ENCODE measurements around the gene TUBB4A. TPM values are rescaled to one million over a fixed set of nuclear protein-coding genes. Genes with fewer than 3 reads are reported as not detected.

The TUBB4A gene
- total and polyA plus RNA-seq, 2 of the 8 experiments (the other 6 are each of a cell fraction or from before 2014, with no cell fraction given): 16.8 to 30.4 TPM

DNA sequence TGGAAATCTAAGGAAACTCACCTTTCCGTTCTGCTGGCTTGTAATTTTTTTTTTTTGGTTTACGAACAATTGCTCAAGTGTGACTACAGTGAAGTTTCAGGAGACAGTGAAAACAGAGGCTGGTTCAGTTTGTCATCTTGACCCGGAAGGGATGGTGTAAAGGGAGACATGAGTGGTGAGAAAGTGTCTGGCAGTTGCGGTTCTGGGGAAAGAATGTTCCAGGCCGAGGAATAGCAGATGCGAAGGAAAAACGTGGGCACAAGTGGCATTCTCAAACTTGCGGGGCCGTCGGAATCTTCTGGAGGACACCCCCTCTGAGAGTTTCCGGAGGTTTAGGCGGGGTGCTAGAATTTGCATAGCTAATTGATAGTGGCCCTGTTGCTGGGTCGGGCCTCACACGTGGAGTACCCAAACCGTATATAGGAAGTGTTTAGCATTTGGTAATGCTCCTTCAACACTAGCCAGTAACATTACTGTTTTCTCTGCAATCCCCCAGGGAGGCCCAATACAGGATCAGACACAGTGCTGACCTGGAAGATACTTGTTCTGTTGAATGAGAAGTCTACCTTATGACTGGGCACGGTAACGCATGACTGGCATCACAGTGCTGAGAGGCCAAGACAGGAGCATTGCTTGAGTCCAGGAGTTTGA lies 25.9 kb upstream of the TUBB4A start (continued):
- TF ChIP-seq NRF1 (IDR thresholded peaks at IDR 0.05; ENCODE audit: low read depth, low read length): no peak
- TF ChIP-seq POLR2A (IDR thresholded peaks at IDR 0.05; ENCODE audit: control extremely low read depth in 1 of 2, low read depth in 2 of 2, low read length in 2 of 2): no peak
- TF ChIP-seq NANOG (IDR thresholded peaks at IDR 0.05; ENCODE audit: insufficient read depth, low read depth, low read length, poor library complexity, severe bottlenecking): no peak
- TF ChIP-seq, protein P1, sequence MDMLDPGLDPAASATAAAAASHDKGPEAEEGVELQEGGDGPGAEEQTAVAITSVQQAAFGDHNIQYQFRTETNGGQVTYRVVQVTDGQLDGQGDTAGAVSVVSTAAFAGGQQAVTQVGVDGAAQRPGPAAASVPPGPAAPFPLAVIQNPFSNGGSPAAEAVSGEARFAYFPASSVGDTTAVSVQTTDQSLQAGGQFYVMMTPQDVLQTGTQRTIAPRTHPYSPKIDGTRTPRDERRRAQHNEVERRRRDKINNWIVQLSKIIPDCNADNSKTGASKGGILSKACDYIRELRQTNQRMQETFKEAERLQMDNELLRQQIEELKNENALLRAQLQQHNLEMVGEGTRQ (IDR thresholded peaks at IDR 0.05; ENCODE audit: low read length): no peak
- TF ChIP-seq EP300 (IDR thresholded peaks at IDR 0.05; ENCODE audit: borderline replicate concordance in 1 of 2, low read depth in 2 of 2, low read length in 2 of 2): no peak
- TF ChIP-seq CREB1 (IDR thresholded peaks at IDR 0.05): no peak
- TF ChIP-seq, protein P2, sequence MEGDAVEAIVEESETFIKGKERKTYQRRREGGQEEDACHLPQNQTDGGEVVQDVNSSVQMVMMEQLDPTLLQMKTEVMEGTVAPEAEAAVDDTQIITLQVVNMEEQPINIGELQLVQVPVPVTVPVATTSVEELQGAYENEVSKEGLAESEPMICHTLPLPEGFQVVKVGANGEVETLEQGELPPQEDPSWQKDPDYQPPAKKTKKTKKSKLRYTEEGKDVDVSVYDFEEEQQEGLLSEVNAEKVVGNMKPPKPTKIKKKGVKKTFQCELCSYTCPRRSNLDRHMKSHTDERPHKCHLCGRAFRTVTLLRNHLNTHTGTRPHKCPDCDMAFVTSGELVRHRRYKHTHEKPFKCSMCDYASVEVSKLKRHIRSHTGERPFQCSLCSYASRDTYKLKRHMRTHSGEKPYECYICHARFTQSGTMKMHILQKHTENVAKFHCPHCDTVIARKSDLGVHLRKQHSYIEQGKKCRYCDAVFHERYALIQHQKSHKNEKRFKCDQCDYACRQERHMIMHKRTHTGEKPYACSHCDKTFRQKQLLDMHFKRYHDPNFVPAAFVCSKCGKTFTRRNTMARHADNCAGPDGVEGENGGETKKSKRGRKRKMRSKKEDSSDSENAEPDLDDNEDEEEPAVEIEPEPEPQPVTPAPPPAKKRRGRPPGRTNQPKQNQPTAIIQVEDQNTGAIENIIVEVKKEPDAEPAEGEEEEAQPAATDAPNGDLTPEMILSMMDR (IDR thresholded peaks at IDR 0.05; ENCODE audit: control extremely low read depth in 1 of 3, insufficient read depth in 1 of 3, low read depth in 1 of 3, low read length in 3 of 3): no peak
- TF ChIP-seq POLR2AphosphoS5 (IDR thresholded peaks at IDR 0.05; ENCODE audit: low read depth, low read length): no peak

All from H1 (cell line).